ENCODE measurements around the gene LRP1B. TPM values are rescaled to one million over a fixed set of nuclear protein-coding genes. Genes with fewer than 3 reads are reported as not detected.

Gene LRP1B
- total RNA-seq, 1 donor from 2014 or later, result 0.12 TPM

GRCh38 chr2:141570474-141571131 is 560.2 kb downstream of the LRP1B start:
- no peak overlapping the region for H3K4me3 ChIP-seq (ENCODE audit: low read depth, low read length)
- DNase-seq (ENCODE audit: low read depth), result no peak
- no peak for TF ChIP-seq CTCF (conservative IDR thresholded peaks at IDR 0.05; ENCODE audit: low read depth, low read length)

GRCh38 chr2:141569941-141570340 is 560.9 kb downstream of the LRP1B start:
- no peak overlapping the region for H3K4me3 ChIP-seq (ENCODE audit: low read depth, low read length)
- no peak for DNase-seq (ENCODE audit: low read depth)
- TF ChIP-seq CTCF (conservative IDR thresholded peaks at IDR 0.05; ENCODE audit: low read depth, low read length), result no peak

- H3K4me3 ChIP-seq (ENCODE audit: low read depth, low read length), result no peak overlapping the region
- no peak for DNase-seq (ENCODE audit: low read depth)
- TF ChIP-seq CTCF (conservative IDR thresholded peaks at IDR 0.05; ENCODE audit: low read depth, low read length), result no peak
Measured at GRCh38 chr2:141565597-141565996, 565.2 kb downstream of the LRP1B start.

- DNase-seq (ENCODE audit: low read depth), result no peak
- no peak overlapping the region for H3K4me3 ChIP-seq (ENCODE audit: low read depth, low read length)
- TF ChIP-seq CTCF (conservative IDR thresholded peaks at IDR 0.05; ENCODE audit: low read depth, low read length), result no peak
Measured at GRCh38 chr2:141560723-141561122, 570.1 kb downstream of the LRP1B start.

- peak; percentile 72 for DNase-seq (ENCODE audit: low read depth)
- no peak for TF ChIP-seq CTCF (conservative IDR thresholded peaks at IDR 0.05; ENCODE audit: low read depth, low read length)
- H3K4me3 ChIP-seq (ENCODE audit: low read depth, low read length), result no peak overlapping the region
Measured at GRCh38 chr2:141557329-141558095, 573.3 kb downstream of the LRP1B start.

- no peak for TF ChIP-seq CTCF (conservative IDR thresholded peaks at IDR 0.05; ENCODE audit: low read depth, low read length)
- H3K4me3 ChIP-seq (ENCODE audit: low read depth, low read length), result no peak overlapping the region
- DNase-seq (ENCODE audit: low read depth), result peak; percentile 27
Measured at GRCh38 chr2:141555876-141556470, 574.8 kb downstream of the LRP1B start.

All from epithelial cell of proximal tubule (primary cell).